Measurements from ENCODE around the gene HOXA7. TPM values are rescaled to one million over a fixed set of nuclear protein-coding genes. Genes with fewer than 3 reads are reported as not detected.

HOXA7 gene
- total RNA-seq, 3 donors from 2014 or later = 4.6 to 8.8 (median 6.2) TPM

- Histone ChIP-seq H3K27ac (peak overlapping the region; percentile 94 to 98), H3K27me3 (no peaks in the 10 kb centered on the region), H3K36me3 (no peaks in the 10 kb centered on the region), H3K4me1 (no peaks in the 10 kb centered on the region), H3K4me3 (peak overlapping the region in 1 of 3 donors; percentile 83), H3K9me3 (no peaks in the 10 kb centered on the region)
- no peak for TF ChIP-seq CTCF (IDR thresholded peaks at IDR 0.05)
- TF ChIP-seq POLR2AphosphoS5 (IDR thresholded peaks at IDR 0.05) = no peak
- DNase-seq (ENCODE audit: low spot score in 2 of 2) = no peak
- intact Hi-C loops (cut with DNase I; ENCODE audit: low total_unique reads) = no loop called here
These were observed 52.0 kb downstream of the HOXA7 start for GRCh38 chr7:27104341-27105058.

Other genes starting within 250 kb of the HOXA7 start
- gene HOXA1, start 60.7 kb downstream of the HOXA7 start, total RNA-seq = under 1 TPM; 0.33 to 0.80 (median 0.44) TPM
- gene HOXA2, start 54.0 kb downstream of the HOXA7 start, total RNA-seq = 1 to 10 TPM in 2 of 3 donors, under 1 TPM in 1; 0.80 to 5.4 (median 1.3) TPM
- 1 to 10 TPM in 2 of 3 donors, under 1 TPM in 1; 0.80 to 2.8 (median 2.0) TPM for gene HOXA4, start 25.9 kb downstream of the HOXA7 start, total RNA-seq
- gene HOXA5, start 13.0 kb downstream of the HOXA7 start, total RNA-seq = 10 to 100 TPM; 11.5 to 48.7 (median 22.6) TPM
- 10 to 100 TPM in 1 of 3 donors, 1 to 10 TPM in 2; 7.9 to 16.0 (median 9.0) TPM for gene HOXA6, start 8.9 kb downstream of the HOXA7 start, total RNA-seq
- gene HOXA3, start 4.1 kb downstream of the HOXA7 start, total RNA-seq = 1 to 10 TPM; 4.5 to 6.4 (median 4.6) TPM
- gene HOXA9, start 8.9 kb upstream of the HOXA7 start, total RNA-seq = 10 to 100 TPM in 1 of 3 donors, 1 to 10 TPM in 2; 7.5 to 18.4 (median 9.0) TPM
- gene HOXA10, start 17.6 kb upstream of the HOXA7 start, total RNA-seq = 10 to 100 TPM in 1 of 3 donors, 1 to 10 TPM in 2; 2.3 to 21.1 (median 5.2) TPM
- 1 to 10 TPM in 1 of 3 donors, not detected in 2; 1.9 TPM for gene HOXA11, start 28.6 kb upstream of the HOXA7 start, total RNA-seq
- gene HOXA13, start 43.4 kb upstream of the HOXA7 start, total RNA-seq = under 1 TPM in 2 of 3 donors, not detected in 1; 0.16 to 0.33 TPM
- gene EVX1, start 86.1 kb upstream of the HOXA7 start, total RNA-seq = not detected